Measurements from ENCODE around the gene TMEM114.
"Not testable (repeated sequence)": the region's sequence is repeated elsewhere in the genome, so short reads cannot be mapped to it uniquely, and the experiment has no call there.

Gene TMEM114

DNA sequence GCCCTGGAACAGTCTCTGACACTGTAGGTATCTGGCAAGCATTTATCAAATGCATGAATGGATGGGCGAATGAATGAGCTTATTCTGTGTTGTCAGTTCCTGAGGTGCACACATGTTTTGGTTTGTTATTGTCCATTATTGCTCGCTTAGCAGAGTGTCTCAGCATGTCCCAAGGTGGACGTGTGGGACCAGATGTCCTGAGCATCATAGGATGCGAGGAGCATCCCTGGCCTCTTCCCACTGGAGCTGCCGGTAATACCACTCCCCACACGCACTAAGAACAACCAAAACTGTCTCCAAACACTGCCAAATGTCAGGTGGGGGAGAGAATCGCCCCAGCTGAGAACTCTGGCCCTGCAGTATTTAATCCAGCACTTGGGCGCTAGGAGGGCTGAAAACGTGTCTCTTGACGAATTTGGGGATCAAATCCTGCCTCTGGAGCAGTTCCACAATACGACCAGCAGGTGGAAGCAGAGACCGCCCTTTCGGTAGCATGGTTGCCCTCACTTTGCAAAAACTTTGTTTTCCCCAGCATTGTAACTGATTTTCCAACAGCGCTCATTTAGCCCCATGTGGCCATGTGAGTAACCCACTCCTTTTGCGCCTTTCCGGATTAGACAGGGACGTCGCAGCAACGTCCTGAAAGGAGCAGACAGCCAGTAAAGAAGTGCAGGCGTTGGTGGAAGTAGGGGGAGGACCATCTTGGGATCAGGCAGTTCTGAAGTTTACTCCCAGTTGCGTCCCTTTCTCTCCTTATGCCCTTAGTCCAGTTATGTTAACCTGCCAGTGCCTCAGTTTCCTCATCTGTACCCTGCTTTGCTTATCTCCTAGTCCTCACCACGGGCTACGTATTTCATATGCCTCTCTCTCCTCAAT lies 22.7 kb downstream of the TMEM114 start:
- no peak for TF ChIP-seq ZFX (IDR thresholded peaks at IDR 0.05)
- TF ChIP-seq CTCF (conservative IDR thresholded peaks at IDR 0.05): peak; percentile 98
- no peak overlapping the region for H3K27ac ChIP-seq

DNA sequence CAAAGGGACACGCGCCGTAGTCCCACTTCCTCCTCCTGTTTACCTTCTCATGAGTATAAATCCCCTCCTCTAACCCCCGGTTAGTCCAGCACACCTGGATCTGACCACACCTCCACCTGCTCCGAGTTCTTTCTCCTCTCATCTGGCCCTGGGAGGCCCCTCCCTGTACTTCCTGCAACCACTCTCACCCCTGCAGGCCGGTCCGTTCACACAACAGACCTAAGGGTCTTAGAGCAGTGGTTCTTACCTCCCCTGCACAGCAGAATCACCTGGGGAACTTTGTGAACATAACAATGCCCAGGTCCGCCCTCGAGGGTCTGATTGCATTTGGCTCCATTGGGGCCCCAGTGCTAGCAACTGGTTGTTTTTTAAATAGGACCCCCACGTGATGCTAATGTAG lies 24.8 kb downstream of the TMEM114 start:
- no peak overlapping the region for H3K27ac ChIP-seq
- TF ChIP-seq ZFX (IDR thresholded peaks at IDR 0.05) (no peak), CTCF (conservative IDR thresholded peaks at IDR 0.05) (no peak)

DNA sequence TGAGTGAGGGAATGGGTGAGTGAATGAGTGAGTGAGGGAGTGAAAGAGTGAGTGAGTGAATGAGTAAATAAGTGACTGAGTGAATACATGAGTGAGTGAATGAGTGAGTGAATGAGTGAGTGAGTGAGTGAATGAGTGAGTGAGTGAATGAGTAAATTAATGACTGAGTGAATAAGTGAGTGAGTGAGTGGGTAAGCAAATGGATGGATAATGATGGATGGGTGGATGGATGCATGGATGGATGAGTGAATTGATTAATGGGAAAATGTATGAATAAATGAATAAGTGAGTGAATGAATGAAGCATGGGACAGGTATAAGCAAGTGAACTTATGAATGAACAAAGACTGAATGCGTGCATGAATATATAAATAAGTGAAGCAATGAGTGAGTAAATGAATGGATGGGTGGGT lies 25.4 kb downstream of the TMEM114 start:
- no peak overlapping the region for H3K27ac ChIP-seq
- TF ChIP-seq ZFX (IDR thresholded peaks at IDR 0.05) (no peak), CTCF (conservative IDR thresholded peaks at IDR 0.05) (no peak)

DNA sequence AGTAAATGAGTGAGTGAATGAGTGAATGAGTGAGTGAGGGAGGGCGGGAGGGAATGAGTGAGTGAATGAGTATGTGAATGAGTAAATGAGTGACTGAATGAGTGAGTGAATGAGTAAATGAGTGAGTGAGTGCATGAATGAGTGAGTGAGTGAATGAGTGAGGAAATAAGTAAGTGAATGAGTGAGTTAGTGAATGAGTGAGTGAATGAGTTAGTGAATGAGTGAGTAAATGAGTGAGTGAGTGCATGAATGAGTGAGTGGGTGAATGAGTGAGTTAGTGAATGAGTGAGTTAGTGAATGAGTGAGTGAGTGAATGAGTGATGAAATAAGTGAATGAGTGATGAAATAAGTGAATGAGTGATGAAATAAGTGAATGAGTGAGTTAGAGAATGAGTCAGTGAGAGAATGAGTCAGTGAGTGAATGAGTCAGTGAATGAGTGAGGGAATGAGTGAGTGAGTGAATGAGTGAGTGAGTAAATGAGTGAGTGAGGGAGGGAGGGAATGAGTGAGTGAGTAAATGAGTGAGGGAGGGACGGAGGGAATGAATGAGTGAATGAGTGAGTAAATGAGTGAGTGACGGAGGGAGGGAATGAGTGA lies 26.3 kb downstream of the TMEM114 start:
- not testable (repeated sequence) for H3K27ac ChIP-seq

GRCh38 chr16:8561496-8561895 lies 28.8 kb downstream of the TMEM114 start:
- H3K27ac ChIP-seq: no peak overlapping the region
- no peak for TF ChIP-seq ZFX (IDR thresholded peaks at IDR 0.05)

DNA sequence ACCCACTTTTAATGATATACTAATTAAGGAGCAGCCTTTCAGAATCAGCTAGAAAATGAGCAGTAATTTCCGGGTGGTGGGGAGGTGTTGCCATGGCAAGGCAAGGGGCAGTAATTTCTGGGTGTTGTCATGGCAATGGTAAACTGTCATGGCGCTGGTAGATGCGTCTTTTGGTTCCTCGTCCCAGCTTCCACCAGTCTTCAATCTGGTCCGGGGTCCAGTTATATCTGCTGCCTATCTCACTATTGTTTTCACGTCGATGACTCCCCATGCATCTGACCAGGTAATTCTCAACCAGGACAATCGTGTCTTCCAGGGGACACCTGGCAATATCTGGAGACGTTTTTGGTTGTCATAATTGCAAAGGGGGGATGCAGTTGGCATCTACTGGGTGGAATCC lies 34.9 kb downstream of the TMEM114 start:
- H3K27ac ChIP-seq: no peak overlapping the region
- no peak for TF ChIP-seq CTCF (conservative IDR thresholded peaks at IDR 0.05)
- TF ChIP-seq ZFX (IDR thresholded peaks at IDR 0.05): no peak

DNA sequence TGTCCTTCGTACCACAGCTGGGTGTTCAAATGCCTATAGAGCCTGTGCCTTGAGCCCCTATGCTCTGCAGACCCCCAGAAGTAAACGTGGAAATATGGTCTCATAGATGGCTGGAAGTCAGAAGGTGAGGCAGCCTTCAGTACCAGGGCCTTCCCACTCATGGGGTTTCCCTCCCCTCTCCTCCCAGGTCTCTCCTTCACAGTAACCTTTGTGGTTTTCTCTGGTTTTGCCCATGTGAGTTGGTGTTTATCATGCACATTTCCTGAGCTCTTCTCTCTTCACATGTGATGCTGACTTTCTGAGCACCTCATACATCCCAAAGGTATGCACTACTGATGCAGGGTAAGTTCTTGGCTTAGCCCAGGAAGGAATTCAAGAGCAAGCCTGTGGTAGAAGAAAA lies 35.4 kb downstream of the TMEM114 start:
- H3K27ac ChIP-seq: no peak overlapping the region
- no peak for TF ChIP-seq ZFX (IDR thresholded peaks at IDR 0.05)
- TF ChIP-seq CTCF (conservative IDR thresholded peaks at IDR 0.05): no peak

GRCh38 chr16:8554022-8554421 lies 36.3 kb downstream of the TMEM114 start:
- no peak overlapping the region for H3K27ac ChIP-seq
- TF ChIP-seq ZFX (IDR thresholded peaks at IDR 0.05) (no peak), CTCF (conservative IDR thresholded peaks at IDR 0.05) (no peak)
